Renal pelvis (tissue), 4 donors: ENCODE data around the gene MMP17. TPM values are rescaled to one million over a fixed set of nuclear protein-coding genes. Genes with fewer than 3 reads are reported as not detected.
A peak's percentile ranks its signal among the peaks of the same experiment; 100 is the strongest.

Source experiments
- DNase-seq: peaks from one replicate; pipeline ENCODE4 v3.0.0-alpha.2; 2013
- polyA plus RNA-seq, 3 donors: library from polyadenylated mRNA; unstranded; fragments of 120-200 nt; gene quantifications; one replicate each; pipeline ENCODE4 v1.2.1, GENCODE V29; 2013; ENCODE audit not compliant: insufficient read length in 3 of 3

Gene MMP17
- polyA plus RNA-seq, 3 donors, result 0.81 to 1.6 (median 1.2) TPM

DNA sequence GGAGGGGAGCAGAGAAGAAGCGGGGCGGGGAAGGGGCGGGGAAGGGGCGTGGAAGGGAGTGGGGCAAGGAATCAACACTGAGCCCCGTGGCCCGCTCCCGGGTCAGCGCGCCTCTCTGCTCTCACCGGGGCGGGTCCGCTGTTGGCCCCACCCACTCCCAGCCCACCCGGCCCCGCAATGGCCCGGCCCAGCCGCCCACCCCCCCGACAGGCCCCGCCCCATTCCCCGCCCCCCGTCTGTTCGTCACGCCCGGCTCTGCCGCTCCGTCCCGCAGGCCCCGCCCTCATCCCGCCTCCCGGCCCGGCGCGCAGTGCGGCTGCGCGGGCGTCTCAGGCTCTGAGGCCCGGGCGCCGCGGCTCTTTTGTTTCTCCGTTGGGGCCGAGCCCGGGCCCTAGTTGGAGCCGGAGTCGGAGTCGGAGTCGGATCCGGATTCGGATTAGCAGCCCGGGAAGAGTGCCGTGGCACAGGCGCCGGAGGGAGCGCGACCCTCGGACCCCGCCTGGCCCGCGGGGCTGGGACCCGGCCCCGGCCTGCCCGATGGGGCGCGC, 66.2 kb downstream of the MMP17 start, which contains the start of gene ULK1:
ULK1 (plus strand) TSS at position 310 of the 548 bp plus-strand sequence. CDS start 380 bp downstream, outside the sequence.
- peak; percentile 89 for DNase-seq

DNA sequence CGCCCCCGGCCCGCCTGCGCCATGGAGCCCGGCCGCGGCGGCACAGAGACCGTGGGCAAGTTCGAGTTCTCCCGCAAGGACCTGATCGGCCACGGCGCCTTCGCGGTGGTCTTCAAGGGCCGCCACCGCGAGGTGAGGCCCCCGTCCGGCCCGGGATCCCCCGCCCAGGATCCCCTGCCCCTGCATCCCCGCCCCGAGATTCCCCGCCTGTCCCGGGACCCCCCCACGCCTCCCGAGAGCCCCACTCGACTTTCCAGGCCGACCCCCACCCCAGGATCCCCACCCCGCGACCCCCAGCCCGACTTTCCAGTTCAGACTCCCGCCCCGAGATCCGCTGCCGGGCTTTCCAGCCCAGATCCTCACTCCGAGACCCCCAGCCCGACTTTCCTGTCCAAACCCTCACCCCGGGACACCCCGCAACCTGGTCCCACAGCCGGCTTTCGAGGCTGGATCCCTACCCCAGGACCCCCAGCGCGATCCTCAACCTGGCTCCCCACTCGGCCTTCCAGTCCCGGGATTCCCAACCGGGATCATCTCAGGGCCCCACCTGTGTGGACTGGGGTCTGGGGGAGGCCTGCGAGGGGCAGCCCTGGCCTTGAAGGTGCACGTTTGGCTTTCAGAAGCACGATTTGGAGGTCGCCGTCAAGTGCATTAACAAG, 66.9 kb downstream of the MMP17 start:
- no peak for DNase-seq

DNA sequence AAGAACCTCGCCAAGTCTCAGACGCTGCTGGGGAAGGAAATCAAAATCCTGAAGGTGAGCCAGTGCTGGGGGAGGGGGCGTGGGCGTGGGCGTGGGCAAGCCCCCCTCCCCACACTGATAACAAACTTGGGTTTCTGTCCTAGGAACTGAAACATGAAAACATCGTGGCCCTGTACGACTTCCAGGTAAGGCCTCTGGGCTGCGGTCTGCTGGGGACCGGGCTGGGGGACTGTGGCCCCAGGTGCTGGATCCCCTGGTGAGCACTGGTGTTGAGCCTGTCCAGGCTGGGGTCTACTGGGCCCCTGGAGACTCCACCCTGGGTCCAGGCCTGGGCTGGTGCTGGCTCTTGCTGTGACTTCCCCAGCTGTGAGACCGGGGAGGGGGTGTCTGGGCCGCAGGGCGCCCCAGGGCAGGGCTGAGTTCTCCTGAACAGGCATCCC, 67.5 kb downstream of the MMP17 start:
- DNase-seq, result no peak

DNA sequence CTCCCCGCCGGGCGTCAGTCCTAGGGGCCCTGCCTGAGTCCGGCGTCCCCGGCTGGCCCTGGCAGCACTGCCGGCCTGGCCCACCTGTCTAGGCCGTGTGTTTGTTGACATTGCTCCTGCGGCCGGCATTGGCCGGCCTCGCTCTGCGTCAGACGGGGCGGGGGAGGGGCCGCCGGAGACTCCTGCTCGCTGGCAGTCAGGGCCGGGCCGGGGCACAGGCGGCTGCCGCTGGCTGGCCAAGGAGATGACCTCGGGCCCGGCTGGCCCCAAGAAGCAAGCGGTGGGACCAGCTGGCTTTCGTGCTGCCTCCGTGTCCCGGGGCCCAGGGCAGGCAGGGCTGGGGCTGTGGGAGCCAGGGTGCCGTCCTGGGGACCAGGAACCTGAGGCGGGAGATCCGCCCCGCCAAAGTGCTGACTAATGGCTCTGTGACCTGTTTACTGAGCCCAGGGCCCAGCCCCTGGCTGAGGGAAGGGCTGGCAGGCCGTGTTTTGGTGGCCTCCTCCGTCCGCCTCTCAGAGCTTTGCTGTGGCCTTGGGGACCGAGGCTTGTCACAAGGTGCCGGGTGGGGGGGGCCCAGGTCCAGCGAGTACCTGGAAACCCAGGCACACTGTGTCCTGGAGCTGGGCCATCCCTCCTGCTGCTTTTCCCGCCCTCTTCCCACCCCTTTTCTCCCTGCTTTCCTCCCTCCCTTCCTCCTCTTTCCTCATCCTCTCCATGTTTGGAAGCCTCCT, 68.1 kb downstream of the MMP17 start:
- peak; percentile 82 for DNase-seq

DNA sequence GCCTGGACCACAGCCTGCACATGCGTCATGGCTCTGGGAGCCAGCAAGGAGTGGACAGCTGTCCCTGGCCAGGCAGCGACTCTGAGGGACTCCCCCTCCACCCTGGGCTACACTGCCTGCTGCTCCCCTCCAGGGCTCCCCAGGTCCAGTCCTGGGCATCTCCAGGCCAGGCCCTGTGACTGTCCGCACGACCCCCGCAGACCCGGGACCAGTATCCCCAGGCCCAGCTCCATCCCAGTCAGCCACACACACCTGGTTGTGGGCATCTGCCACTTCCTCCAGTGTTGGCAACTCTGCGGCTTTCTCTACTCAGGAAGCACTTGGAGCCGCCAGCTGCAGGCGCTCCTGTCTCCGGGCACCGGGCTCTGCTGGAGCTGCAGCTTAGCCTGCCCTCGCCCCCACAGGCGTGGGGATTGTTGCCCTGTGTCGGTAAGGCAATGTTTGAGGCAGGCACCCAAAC, 68.6 kb downstream of the MMP17 start:
- no peak for DNase-seq

DNA sequence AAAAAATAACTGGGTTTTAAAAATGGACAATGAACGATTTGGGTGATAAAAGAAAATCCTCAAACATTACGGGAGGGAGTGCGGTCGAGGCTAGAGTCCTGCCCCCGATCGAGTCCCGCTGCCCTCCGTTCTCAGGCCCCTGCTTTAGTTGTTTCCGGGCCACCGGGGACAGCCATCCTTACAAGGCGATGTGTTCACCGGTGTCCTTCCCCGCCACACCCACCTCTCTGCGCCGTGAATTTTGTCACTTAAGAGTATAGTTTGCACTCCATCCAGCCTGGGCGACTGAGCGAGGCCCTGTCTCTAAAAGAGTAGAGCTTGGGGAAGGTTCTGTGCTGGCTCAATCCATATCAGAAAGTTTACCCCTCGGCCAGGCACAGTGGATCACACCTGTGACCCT, 69.1 kb downstream of the MMP17 start:
- no peak for DNase-seq

DNA sequence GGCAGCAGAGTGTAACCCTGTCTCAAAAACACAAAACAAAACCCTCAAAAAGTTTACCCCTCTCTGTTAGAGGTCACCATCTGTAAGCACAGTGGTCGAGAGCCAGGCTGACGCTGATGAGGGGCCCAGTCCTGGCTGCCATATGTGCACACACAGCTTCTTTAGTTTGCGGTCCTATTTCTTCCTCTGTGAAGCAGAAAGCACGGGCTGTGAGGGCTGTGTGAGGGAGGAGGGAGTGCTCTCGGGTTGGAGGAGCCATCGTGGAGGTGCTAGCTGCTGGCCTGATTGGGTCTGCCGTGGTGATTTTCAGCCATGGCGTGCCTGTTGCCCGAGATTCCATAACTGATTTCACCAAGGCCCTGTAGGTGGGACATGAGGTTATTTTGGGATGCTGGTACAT, 69.7 kb downstream of the MMP17 start:
- no peak for DNase-seq

DNA sequence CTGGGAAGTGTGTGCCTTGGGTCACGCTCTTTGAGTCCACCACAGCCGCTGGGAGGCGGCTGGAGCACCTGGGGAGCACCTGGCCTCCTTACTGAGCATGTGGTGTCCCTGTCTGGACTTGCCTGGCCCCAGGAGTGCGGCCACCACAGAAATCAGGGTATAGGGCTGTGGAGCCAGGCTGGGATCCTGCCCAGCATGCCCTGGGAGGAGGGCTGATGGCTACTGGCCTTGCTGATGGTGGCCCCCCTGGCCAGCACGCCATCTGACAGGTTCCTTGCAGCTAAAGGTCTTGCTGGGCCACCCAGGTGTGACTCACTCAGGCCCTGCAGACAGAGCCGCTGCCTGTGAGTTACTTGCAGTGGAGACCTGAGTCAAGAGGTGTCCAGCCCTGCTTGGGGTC, 72.2 kb downstream of the MMP17 start:
- DNase-seq, result no peak

Other genes starting within 250 kb of the MMP17 start
- 10 to 100 TPM; 44.7 to 61.5 (median 55.2) TPM for gene SFSWAP, start 117.3 kb upstream of the MMP17 start, polyA plus RNA-seq
- gene ULK1, start 66.2 kb downstream of the MMP17 start, polyA plus RNA-seq, result 10 to 100 TPM; 34.0 to 45.6 (median 36.4) TPM
- gene PUS1, start 100.9 kb downstream of the MMP17 start, polyA plus RNA-seq, result 10 to 100 TPM; 19.1 to 25.1 (median 22.1) TPM
- 10 to 100 TPM; 34.1 to 44.8 (median 43.1) TPM for gene EP400, start 121.5 kb downstream of the MMP17 start, polyA plus RNA-seq